ENCODE data around the gene TPSB2. TPM values are rescaled to one million over a fixed set of nuclear protein-coding genes. Genes with fewer than 3 reads are reported as not detected.
A peak's percentile ranks its signal among the peaks of the same experiment; 100 is the strongest.
"Not testable (repeated sequence)": the region's sequence is repeated elsewhere in the genome, so short reads cannot be mapped to it uniquely, and the experiment has no call there.

TPSB2 gene
- total and polyA plus RNA-seq, 5 donors, result 1.8 to 7.1 (median 5.2) TPM; not detected in 1

DNA sequence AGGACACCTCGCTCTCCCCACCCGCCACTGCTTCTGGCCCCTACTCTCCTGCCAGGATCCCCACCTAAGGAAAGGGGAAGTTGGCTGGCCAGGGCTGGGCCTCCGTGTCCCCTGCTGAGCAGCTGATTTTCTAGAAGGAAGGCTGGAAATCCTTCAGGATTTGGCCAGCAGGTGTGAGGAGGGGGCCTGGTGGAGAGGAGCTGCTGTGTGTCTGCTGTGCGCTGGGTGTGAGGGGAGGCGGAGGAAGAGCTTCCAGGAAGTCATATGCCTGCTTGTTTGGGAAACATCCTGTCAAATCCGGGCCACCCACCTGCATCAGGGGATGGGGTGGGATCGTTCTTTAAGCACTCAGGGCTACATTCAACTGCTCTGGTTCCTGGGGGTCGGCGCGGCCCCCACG, 33.5 kb downstream of the TPSB2 start:
- H3K27ac ChIP-seq (ENCODE audit: low read length), result no peak overlapping the region
- no peak overlapping the region for H3K4me3 ChIP-seq (ENCODE audit: low read length)
- H3K9me3 ChIP-seq (ENCODE audit: control insufficient read depth, low read length), result no peaks in the 10 kb centered on the region
- DNase-seq, result no peak
- intact Hi-C loops (cut with DNase I), result no loop called here
- 67% methylated on average over 11 of the region's 11 CpGs for WGBS
- H3K4me1 ChIP-seq (ENCODE audit: control insufficient read depth, insufficient read depth, low read length), result no peaks in the 10 kb centered on the region
- no peak for ATAC-seq
- no peaks in the 10 kb centered on the region for H3K27me3 ChIP-seq (ENCODE audit: control insufficient read depth, insufficient read depth)

DNA sequence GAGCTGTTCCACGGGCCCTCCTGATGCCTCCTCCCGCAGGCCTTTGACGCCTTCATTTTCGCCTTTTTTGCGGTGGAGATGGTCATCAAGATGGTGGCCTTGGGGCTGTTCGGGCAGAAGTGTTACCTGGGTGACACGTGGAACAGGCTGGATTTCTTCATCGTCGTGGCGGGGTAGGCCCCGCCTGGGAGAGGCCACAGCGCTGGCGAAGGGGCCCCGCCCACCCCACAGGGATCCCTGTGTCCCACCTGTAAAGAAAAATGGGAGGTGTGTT, 34.7 kb downstream of the TPSB2 start:
- no peak overlapping the region for H3K4me3 ChIP-seq (ENCODE audit: low read length)
- 73% methylated on average over 14 of the region's 14 CpGs for WGBS
- H3K9me3 ChIP-seq (ENCODE audit: control insufficient read depth, low read length), result no peaks in the 10 kb centered on the region
- intact Hi-C loops (cut with DNase I), result loop anchor here in 1 of 4 donors (2.0 kb wide), 1 partner anchor 87 kb away; no protein-coding TSS in a partner anchor
- DNase-seq, result no peak
- no peak overlapping the region for H3K27ac ChIP-seq (ENCODE audit: low read length)
- H3K4me1 ChIP-seq (ENCODE audit: control insufficient read depth, insufficient read depth, low read length), result no peaks in the 10 kb centered on the region
- H3K27me3 ChIP-seq (ENCODE audit: control insufficient read depth, insufficient read depth), result no peaks in the 10 kb centered on the region
- no peak for ATAC-seq

DNA sequence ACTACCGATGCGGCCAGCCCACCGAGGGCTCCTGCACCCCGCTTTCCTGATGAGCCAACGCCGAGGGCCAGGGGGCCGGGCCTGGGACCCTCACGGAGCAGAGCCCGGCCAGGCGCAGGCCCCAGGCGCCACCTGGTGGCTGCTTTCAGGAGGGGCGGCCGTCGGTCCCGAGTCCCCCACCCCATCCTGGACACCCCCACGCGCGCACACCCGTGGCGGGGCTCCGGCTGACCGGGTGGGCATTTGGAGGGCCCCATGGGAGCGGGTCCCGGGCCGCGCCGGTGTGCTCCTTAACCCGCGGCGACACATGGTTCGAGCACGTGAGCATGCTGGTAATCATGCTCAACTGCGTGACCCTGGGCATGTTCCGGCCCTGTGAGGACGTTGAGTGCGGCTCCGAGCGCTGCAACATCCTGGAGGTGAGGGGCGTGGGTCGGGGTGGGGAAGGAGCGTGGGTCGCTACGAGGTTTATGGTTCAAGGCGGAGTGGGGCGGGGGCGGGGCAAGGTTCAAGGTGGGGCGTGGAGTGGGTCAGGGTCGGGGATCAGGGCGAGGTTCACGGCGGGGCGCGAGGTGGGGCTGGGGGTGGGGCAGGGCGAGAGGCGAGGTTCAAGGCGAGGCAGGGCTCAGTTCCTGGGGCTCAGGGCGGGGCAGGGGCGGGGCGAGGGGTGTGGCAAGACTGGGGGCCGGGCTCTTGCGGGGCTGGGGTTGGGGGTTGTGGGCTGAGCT, 35.2 kb downstream of the TPSB2 start:
- no peaks in the 10 kb centered on the region for H3K9me3 ChIP-seq (ENCODE audit: control insufficient read depth, low read length)
- DNase-seq (no peak), ATAC-seq (peak; percentile 22 to 31)
- H3K27me3 ChIP-seq (ENCODE audit: control insufficient read depth, insufficient read depth), result no peaks in the 10 kb centered on the region
- WGBS, result 32% methylated on average over 61 of the region's 61 CpGs
- intact Hi-C loops (cut with DNase I), result loop anchor here in 1 of 4 donors (2.0 kb wide), 1 partner anchor 86 kb away; no protein-coding TSS in a partner anchor
- no peaks in the 10 kb centered on the region for H3K4me1 ChIP-seq (ENCODE audit: control insufficient read depth, insufficient read depth, low read length)
- H3K27ac ChIP-seq (ENCODE audit: low read length), result no peak overlapping the region
- H3K4me3 ChIP-seq (ENCODE audit: low read length), result no peak overlapping the region

DNA sequence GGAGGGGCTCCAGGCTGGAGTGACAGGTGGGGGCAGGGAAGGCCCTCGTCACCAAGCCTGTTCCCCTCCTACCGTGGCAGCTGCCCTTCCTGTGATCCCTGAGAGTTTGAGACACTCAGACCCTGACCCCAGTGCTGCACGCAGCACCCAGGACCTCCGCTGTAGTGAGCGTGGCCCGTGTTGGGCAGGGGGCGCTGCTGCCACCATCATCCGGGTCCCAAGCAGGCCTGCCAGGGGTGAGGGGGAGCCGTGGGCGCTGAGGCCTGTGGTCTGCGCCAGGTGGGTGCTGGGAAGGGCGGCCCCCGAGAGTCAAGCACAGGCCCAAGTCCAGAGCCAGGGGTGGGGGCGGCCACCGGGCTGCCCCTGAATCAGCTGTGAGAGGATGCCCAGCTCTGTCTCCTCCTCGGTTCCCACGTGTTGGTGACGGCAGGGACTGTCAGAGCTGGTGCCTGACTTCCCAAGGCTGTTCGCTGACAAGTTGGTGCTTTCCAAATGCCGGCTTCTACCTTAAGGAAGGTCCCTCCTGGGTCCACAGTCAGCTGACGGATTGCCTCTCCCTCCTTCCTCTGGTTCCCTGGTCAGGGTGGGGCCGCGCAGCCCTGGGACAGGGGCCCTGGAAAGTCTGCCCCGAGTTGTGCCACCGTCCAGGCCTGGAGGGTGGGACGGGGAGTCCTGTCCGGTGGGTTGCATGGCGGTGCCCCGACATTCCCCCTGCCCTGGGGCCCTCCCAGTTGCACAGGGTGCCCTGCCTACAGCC, 36.0 kb downstream of the TPSB2 start:
- Histone ChIP-seq H3K27ac (ENCODE audit: low read length) (no peak overlapping the region), H3K27me3 (ENCODE audit: control insufficient read depth, insufficient read depth) (no peaks in the 10 kb centered on the region), H3K4me3 (ENCODE audit: low read length) (no peak overlapping the region), H3K4me1 (ENCODE audit: control insufficient read depth, insufficient read depth, low read length) (no peaks in the 10 kb centered on the region), H3K9me3 (ENCODE audit: control insufficient read depth, low read length) (no peaks in the 10 kb centered on the region)
- ATAC-seq (peak in 1 of 2 donors; percentile 14), DNase-seq (no peak)
- intact Hi-C loops (cut with DNase I), result loop anchor here in 2 of 4 donors (1.0 to 2.0 kb wide), 2 partner anchors 85 to 88 kb away; no protein-coding TSS in a partner anchor
- 67% methylated on average over 29 of the region's 29 CpGs for whole genome bisulfite sequencing

DNA sequence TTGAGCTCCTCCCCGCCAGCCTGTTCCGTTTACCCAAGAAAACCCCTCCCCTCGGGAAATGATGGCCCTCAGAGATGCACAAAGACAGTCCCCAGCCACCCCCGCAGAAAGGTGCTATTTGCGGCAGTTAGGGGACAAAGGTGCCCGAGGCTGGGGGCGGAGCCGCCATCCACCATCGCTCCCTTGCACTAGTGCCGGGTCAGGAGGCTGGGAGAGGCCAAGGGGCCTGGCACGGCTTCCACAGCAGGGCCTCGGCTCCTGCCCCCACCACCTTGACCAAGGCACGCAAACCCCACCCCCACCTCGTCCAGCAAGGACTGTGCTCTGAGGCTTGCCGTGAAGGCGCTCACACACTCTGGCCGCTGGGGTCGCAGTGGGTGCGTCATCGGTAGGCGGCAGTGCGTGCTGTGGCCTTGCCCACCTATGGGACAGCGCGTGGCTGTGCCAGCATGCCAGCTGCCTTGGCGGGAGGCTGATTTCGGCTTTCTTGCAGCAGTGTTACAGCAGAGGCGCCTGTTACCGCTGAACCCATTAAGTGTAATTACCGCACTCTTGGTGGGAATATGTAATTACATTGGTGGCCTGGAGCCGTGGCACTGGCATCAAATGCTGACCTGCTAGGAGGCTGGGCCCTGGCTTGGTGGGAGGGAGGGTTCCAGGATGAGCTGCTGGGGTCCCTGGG, 36.7 kb downstream of the TPSB2 start:
- no peak for DNase-seq
- WGBS, result 70% methylated on average over 30 of the region's 30 CpGs
- intact Hi-C loops (cut with DNase I), result loop anchor here in 1 of 4 donors (1.0 kb wide), 1 partner anchor 87 kb away; no protein-coding TSS in a partner anchor
- Histone ChIP-seq H3K27me3 (ENCODE audit: control insufficient read depth, insufficient read depth) (no peaks in the 10 kb centered on the region), H3K4me1 (ENCODE audit: control insufficient read depth, insufficient read depth, low read length) (no peaks in the 10 kb centered on the region), H3K4me3 (ENCODE audit: low read length) (no peak overlapping the region), H3K9me3 (ENCODE audit: control insufficient read depth, low read length) (no peaks in the 10 kb centered on the region), H3K27ac (ENCODE audit: low read length) (no peak overlapping the region)
- no peak for ATAC-seq

DNA sequence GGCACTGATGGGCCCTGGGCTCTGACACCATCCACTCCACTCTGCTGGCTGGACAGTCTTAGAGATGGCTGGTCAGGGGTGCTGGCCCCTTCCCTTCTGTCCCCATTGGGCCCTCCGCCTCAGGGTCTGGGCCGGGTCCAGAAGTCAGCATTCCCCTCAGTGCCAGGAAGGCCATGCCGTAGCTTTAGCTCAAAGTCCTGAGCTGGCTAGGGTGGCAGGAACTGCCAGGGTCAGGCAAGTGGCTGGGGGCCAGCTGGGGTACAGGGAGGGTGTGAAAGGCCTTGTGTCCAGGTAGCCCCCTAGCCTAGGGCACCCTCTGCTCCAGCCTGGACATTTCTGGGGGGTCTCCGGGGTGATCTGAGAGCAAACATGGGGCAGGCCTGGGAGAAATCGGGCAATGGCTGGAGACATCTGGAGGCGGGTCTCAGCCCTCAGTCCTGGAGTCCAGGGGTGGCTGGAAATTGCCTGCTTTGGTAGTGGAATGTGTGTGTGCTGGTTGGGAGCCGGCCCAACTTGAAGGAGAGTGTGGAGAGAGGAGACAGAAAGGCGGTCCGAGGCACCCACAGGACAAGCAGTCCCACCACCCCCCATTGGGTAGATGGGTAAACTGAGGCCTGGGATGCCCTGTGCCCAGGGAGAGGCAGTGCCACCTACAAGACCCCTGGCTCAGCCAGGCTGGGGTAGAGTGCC, 37.5 kb downstream of the TPSB2 start:
- 79% methylated on average over 9 of the region's 9 CpGs for WGBS
- intact Hi-C loops (cut with DNase I), result loop anchor here in 1 of 4 donors (1.0 kb wide), 1 partner anchor 86 kb away; no protein-coding TSS in a partner anchor
- Histone ChIP-seq H3K4me1 (ENCODE audit: control insufficient read depth, insufficient read depth, low read length) (no peaks in the 10 kb centered on the region), H3K27me3 (ENCODE audit: control insufficient read depth, insufficient read depth) (no peaks in the 10 kb centered on the region), H3K4me3 (ENCODE audit: low read length) (no peak overlapping the region), H3K9me3 (ENCODE audit: control insufficient read depth, low read length) (no peaks in the 10 kb centered on the region), H3K27ac (ENCODE audit: low read length) (no peak overlapping the region)
- no peak for DNase-seq
- ATAC-seq, result no peak

DNA sequence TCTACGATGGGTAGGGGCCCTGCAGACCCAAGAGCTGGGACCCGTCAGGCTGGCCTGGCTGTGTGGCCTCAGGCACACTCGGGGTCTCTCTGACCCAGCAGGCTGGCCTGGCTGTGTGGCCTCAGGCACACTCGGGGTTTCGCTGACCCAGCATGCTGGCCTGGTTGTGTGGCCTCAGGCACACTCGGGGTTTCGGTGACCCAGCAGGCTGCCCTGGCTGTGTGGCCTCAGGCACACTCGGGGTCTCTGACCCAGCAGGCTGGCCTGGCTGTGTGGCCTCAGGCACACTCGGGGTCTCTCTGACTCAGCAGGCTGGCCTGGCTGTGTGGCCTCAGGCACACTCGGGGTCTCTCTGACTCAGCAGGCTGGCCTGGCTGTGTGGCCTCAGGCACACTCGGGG, 39.2 kb downstream of the TPSB2 start:
- intact Hi-C loops (cut with DNase I); H3K27ac ChIP-seq (ENCODE audit: low read length); H3K9me3 ChIP-seq (ENCODE audit: control insufficient read depth, low read length); H3K27me3 ChIP-seq (ENCODE audit: control insufficient read depth, insufficient read depth); DNase-seq; H3K4me3 ChIP-seq (ENCODE audit: low read length); ATAC-seq; H3K4me1 ChIP-seq (ENCODE audit: control insufficient read depth, insufficient read depth, low read length): not testable (repeated sequence)
- 87% methylated on average over 11 of the region's 11 CpGs for WGBS

DNA sequence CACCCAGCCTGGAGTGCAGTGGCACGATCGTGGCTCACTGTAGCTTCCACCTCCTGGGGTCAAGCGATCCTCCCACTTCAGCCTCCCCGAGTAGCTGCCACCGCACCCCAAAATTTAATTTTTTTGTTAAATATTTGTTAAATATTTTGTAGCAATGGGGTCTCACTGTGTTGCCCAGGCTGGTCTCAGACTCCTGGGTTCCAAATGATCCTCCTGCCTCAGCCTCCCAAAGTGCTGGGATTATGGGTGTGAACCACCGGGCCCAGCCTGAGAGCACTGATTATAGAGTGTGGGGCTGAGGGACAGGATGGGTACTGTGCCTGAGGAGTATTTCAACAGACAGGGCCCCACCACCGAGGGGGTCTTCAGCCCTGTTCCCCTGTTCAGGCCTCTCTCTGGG, 40.5 kb downstream of the TPSB2 start:
- intact Hi-C loops (cut with DNase I), result no loop called here
- H3K27ac ChIP-seq (ENCODE audit: low read length), result no peak overlapping the region

DNA sequence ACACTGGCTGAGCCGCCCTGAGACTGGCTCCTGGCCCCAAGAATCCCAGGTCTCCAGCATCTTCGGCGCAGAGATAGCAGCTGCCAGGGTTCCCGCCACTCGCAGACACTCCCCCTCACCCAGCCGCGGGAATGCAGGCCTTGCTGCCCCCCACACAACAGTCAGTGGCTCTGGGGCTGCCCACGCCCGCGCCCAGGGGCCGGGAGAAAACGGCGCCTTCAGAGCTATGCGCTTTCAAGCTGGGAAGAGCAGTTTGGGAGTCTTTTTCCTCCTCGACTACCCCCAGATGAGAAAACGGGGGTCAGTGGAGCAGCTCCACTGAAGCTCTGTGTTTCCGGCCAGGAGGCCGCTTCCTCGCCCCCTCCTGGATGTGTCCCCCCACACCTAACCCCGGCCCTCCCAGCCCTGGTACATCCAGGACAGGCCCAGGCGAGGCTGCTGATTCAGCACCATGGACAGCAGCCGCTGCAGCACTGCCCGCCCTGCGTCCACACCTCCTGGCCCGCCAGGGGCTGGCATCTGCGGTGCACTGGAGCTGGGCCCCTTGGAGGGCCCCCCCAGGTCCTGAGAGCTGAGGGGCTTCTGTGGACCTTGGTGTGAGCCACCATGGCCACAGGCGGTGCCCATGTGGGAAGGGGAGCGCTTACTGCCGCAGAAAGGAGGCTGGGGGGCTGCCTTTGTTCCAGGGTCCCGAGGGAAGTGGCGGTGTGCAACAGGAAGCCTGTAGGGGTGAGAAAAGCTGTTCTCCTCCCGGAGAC, 41.4 kb downstream of the TPSB2 start:
- peak; percentile 39 to 69 for ATAC-seq
- H3K4me3 ChIP-seq (ENCODE audit: low read length), result no peak overlapping the region
- 38% methylated on average over 32 of the region's 32 CpGs for whole genome bisulfite sequencing
- DNase-seq, result peak; percentile 46 to 80 (median 78)
- H3K9me3 ChIP-seq (ENCODE audit: control insufficient read depth, low read length), result no peaks in the 10 kb centered on the region
- H3K4me1 ChIP-seq (ENCODE audit: control insufficient read depth, insufficient read depth, low read length), result no peaks in the 10 kb centered on the region
- H3K27me3 ChIP-seq (ENCODE audit: control insufficient read depth, insufficient read depth), result no peaks in the 10 kb centered on the region
- H3K27ac ChIP-seq (ENCODE audit: low read length), result no peak overlapping the region
- intact Hi-C loops (cut with DNase I), result no loop called here

More for the DNA sequence above, 40.5 kb downstream of the TPSB2 start:
- Histone ChIP-seq H3K4me3 (ENCODE audit: low read length) (no peak overlapping the region), H3K4me1 (ENCODE audit: control insufficient read depth, insufficient read depth, low read length) (no peaks in the 10 kb centered on the region), H3K9me3 (ENCODE audit: control insufficient read depth, low read length) (no peaks in the 10 kb centered on the region), H3K27me3 (ENCODE audit: control insufficient read depth, insufficient read depth) (no peaks in the 10 kb centered on the region)
- 74% methylated on average over 7 of the region's 7 CpGs for WGBS
- ATAC-seq (no peak), DNase-seq (no peak)

Measured in right cardiac atrium (tissue), 5 donors.